GM12878 (cell line): ENCODE results near the gene POLK. TPM values are rescaled to one million over a fixed set of nuclear protein-coding genes. Genes with fewer than 3 reads are reported as not detected.

Experiments used
- CHD4 ChIP-seq: fragments of 200-600 bp; sonication (generic); IDR thresholded peaks from 2 replicates; pipeline ENCODE4 v1.6.1; 2016; ENCODE audit warnings: mild to moderate bottlenecking
- HCFC1 ChIP-seq: fragments of 150-350 bp; IDR thresholded peaks from 2 replicates; pipeline ENCODE4 v1.6.1; 2014; ENCODE audit warnings: low read length
- IKZF1 ChIP-seq: fragments of 450-650 bp; conservative IDR thresholded peaks from 2 replicates; pipeline ENCODE4 v1.6.1; 2017; ENCODE audit warnings: antibody characterized with exemption, mild to moderate bottlenecking
- NFYA ChIP-seq: IDR thresholded peaks from 2 replicates; pipeline ENCODE4 v1.6.1; 2011; ENCODE audit warnings: low read depth, mild to moderate bottlenecking, low read length, improper control_type of control experiment, borderline replicate concordance
- NRF1 ChIP-seq: conservative IDR thresholded peaks from 2 replicates; pipeline ENCODE4 v1.6.1; 2011; ENCODE audit warnings: mild to moderate bottlenecking, low read depth, low read length, improper control_type of control experiment
- POU2F2 ChIP-seq: IDR thresholded peaks from 3 replicates; pipeline ENCODE4 v1.6.1; 2011; ENCODE audit warnings: low read depth, mild to moderate bottlenecking, low read length, borderline replicate concordance
- SMAD5 ChIP-seq: IDR thresholded peaks from 2 replicates; pipeline ENCODE4 v1.6.1; 2016; ENCODE audit warnings: antibody characterized with exemption, low read depth
- STAT3 ChIP-seq: IDR thresholded peaks from 2 replicates; pipeline ENCODE4 v1.6.1; 2011; ENCODE audit warnings: low read depth, low read length, improper control_type of control experiment
- polyA plus RNA-seq, 11 experiments: library from polyadenylated mRNA; depleted of rRNA in 4 of 11; unstranded in 6 of 11; stranded (reverse) in 5 of 11; fragments of >200 nt; fragmentation: Nextera tagmentation in 4 of 11; fragmentation: Illumina TruSeq in 1 of 11; extraction: Ambion mirVana in 4 of 11; extraction: Trizol in 1 of 11; gene quantifications; 1 replicate in 1 of 11; 2 replicates in 10 of 11; pipeline versions ENCODE4 v1.2.1 to v1.2.3, GENCODE V29; 2011 to 2016; ENCODE audit warnings: inconsistent platforms in 2 of 11, missing spikeins in 2 of 11, low read depth in 1 of 11
- total RNA-seq, 4 experiments: library from RNA; depleted of rRNA in 3 of 4; stranded (reverse); fragments of >200 nt in 3 of 4; fragmentation: Illumina TruSeq in 1 of 4; extraction: Trizol in 1 of 4; gene quantifications; 2 replicates each; pipeline versions ENCODE4 v1.2.1 to v1.2.3, GENCODE V29; 2013 to 2021
- TF ChIP-seq, protein P1 (sequence below): IDR thresholded peaks from 2 replicates; pipeline ENCODE4 v1.6.1; 2012; ENCODE audit warnings: low read depth, low read length, improper control_type of control experiment
- TF ChIP-seq, protein P2 (sequence below): fragments of 450-650 bp; IDR thresholded peaks from 2 replicates; pipeline ENCODE4 v1.6.1; 2016; ENCODE audit warnings: mild to moderate bottlenecking
- TF ChIP-seq, protein P3 (sequence below): fragments of 450-650 bp; conservative IDR thresholded peaks from 2 replicates; pipeline ENCODE4 v1.6.1; 2017; ENCODE audit warnings: mild to moderate bottlenecking, moderate library complexity

POLK gene
- total and polyA plus RNA-seq, 10 of the 15 experiments (the other 5 are each of a cell fraction or from before 2014, with no cell fraction given) = 10.4 to 47.6 (median 29.0) TPM

DNA sequence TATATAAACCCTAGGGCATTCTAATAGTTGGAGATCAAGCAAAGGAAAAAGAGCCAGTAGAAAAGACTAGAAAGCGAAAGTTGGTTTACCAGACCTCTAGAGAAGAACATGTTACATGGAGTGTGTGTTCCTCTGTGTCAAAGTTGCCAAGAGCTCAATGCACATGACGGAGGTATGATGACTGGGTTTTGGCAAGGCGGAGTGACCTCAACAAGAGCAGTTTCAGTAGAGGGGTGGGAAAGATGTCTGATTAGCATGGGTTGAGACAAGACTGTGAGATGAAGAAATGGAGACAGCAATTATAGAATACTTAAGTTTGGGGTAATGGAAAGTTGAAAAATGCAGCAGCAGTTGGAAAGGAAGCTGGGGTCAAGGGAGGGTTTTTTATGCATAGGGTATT lies 101.2 kb downstream of the POLK start (continued):
- TF ChIP-seq POU2F2 = no peak
- no peak for TF ChIP-seq HCFC1
- no peak for TF ChIP-seq IKZF1
- TF ChIP-seq, protein P1, sequence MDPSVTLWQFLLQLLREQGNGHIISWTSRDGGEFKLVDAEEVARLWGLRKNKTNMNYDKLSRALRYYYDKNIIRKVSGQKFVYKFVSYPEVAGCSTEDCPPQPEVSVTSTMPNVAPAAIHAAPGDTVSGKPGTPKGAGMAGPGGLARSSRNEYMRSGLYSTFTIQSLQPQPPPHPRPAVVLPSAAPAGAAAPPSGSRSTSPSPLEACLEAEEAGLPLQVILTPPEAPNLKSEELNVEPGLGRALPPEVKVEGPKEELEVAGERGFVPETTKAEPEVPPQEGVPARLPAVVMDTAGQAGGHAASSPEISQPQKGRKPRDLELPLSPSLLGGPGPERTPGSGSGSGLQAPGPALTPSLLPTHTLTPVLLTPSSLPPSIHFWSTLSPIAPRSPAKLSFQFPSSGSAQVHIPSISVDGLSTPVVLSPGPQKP = no peak
- no peak for TF ChIP-seq CHD4
- no peak for TF ChIP-seq NFYA
- no peak for TF ChIP-seq SMAD5
- TF ChIP-seq, protein P2, sequence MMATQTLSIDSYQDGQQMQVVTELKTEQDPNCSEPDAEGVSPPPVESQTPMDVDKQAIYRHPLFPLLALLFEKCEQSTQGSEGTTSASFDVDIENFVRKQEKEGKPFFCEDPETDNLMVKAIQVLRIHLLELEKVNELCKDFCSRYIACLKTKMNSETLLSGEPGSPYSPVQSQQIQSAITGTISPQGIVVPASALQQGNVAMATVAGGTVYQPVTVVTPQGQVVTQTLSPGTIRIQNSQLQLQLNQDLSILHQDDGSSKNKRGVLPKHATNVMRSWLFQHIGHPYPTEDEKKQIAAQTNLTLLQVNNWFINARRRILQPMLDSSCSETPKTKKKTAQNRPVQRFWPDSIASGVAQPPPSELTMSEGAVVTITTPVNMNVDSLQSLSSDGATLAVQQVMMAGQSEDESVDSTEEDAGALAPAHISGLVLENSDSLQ = no peak
- no peak for TF ChIP-seq NRF1
- TF ChIP-seq, protein P3, sequence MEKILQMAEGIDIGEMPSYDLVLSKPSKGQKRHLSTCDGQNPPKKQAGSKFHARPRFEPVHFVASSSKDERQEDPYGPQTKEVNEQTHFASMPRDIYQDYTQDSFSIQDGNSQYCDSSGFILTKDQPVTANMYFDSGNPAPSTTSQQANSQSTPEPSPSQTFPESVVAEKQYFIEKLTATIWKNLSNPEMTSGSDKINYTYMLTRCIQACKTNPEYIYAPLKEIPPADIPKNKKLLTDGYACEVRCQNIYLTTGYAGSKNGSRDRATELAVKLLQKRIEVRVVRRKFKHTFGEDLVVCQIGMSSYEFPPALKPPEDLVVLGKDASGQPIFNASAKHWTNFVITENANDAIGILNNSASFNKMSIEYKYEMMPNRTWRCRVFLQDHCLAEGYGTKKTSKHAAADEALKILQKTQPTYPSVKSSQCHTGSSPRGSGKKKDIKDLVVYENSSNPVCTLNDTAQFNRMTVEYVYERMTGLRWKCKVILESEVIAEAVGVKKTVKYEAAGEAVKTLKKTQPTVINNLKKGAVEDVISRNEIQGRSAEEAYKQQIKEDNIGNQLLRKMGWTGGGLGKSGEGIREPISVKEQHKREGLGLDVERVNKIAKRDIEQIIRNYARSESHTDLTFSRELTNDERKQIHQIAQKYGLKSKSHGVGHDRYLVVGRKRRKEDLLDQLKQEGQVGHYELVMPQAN = no peak
- no peak for TF ChIP-seq STAT3
